ELR (cell line): ENCODE measurements around the gene TTC39A.
"Not testable (repeated sequence)": the region's sequence is repeated elsewhere in the genome, so short reads cannot be mapped to it uniquely, and the experiment has no call there.

Experiments
- DNase-seq: peaks from one replicate; pipeline ENCODE4 v3.0.0-alpha.2; 2015; ENCODE audit warnings: low read depth

TTC39A gene

DNA sequence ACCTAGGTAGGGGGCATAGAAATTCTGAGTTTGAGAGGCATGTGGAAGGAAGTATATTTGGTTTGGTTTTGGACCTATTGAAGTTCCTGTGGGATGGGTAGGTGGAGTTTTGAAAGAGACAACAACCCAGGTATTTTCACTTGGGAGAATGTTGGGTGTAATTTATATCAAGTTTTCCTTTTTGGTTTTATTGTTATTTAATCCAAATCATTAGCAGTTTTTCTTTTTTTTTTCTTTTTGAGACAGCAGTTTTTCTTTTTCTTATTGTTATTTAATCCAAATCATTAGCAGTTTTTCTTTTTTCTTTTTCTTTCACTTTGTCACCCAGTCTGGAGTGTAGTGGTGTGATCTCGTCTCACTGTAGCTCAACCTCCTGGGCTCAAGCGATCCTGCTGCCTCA lies 64.2 kb downstream of the TTC39A start:
- DNase-seq = no peak

DNA sequence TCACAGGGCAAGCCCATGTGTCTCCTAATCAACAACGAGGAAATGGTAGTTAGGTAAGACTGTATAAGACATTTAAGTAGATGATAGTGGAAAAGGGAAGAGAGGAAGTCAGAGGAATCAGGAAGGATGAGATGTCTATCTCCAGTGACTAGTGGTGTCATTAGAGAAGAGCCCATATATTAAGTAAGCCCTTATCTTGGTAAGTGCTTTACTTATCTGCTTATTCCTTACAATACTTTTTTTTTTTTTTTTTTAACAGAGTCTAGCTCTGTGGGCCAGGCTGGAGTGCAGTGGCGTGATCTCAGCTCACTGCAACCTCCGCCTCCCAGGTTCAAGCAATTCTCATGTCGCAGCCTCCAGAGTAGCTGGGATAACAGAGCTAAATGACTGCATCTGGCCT lies 64.7 kb downstream of the TTC39A start:
- DNase-seq = no peak

DNA sequence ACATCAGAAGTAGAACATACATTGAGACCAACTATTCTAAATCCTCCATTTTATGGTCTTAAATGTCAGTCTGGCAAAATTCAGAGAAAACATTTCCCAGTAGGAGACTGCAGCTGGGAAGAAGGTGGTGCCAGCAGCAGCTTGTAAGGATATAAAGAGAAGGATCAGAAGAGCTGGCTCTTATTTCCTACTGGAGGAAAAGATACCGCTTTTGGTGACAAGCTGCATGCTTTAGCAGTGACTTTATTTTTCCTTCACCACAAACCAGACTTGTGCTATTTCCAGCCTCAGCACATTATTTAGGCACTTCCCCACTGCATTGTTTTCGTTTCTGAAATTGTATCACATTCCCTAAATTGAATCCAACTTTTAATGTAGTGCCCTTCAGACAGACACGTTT lies 65.9 kb downstream of the TTC39A start:
- DNase-seq = peak; percentile 92

DNA sequence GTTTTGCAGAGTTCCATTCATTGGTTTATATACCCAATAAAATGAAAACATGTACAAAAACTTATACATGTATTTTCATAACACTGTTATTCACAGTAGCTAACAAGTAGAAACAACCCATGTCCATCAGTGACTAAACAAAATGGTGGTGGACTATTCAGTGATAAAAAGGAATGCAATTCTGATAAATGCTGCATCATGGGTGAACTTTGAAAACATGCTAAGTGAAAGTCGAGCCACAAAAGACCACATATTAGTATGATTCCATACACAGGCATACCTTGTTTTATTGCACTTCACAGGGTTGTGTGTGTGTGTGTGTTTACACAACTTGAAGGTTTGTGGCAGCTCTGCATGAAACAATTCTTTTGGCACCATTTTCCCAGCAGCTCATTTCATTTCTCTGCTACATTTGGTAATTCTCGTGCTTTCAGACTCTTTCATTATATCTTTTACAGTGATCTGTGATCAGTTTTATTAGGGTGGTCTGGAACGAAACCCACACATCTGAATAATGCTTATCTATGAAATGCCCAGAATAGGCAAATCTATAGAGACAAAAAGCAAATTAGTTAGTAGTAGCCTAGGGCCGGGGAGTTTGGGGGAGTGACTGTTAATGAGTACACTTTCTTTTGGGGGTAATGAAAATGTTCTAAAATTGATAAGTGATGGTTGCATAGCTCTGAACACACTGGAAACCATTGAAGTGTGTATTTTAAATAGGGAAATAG lies 67.0 kb downstream of the TTC39A start:
- no peak for DNase-seq

DNA sequence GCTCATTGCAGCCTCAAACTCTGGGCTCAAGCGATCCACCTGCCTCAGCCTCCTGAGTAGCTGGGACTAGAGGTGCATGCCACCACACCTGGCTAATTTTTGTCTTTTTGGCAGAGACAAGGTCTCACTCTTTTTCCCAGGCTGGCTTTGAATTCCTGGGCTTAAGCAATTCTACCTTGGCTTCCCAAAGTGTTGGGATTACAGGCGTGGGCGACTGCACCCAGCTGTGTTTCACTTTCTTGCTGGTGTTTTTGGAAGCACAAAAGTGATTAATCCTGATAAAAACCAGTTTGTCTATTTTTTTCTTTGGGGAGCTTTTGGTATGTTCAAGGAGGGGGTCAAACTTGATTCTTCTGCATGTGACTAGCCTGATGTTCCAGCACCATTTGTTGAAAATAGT lies 75.0 kb downstream of the TTC39A start:
- DNase-seq = no peak

DNA sequence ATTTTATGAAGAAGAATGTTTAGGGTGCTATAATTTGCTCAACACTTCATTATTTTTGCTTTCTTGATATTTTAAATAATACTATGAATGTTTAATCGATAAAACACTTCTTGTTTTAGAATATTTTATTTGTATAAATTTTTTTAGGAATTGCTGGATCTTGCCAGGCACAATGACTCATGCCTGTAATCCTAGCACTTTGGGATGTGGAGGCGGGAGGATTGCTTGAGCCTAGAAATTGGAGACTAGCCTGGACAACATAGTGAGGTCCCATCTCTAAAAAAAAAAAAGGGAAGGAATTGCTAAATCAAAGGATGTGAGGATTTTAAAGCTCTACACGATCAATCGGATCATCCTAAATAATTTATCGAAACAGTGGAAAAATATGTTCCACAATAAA lies 76.7 kb downstream of the TTC39A start:
- DNase-seq = peak; percentile 15

DNA sequence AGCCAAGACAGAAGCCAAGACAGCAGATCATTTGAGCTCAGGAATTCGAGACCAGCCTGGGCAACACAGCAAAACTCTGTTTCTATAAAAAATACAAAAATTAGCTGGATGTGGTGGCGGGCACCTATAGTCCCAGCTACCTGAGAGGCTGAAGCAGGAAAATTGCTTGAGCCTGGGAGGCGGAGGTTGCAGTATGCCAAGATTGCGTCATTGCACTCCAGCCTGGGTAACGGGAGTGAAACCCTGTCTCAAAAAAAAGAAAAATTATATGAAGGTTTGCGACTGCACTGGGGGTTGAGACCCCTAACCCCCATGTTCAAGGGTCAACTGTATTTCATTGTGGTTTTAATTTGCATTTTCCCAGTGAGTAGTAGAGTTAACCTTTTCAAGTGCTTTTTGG lies 78.0 kb downstream of the TTC39A start:
- no peak for DNase-seq

DNA sequence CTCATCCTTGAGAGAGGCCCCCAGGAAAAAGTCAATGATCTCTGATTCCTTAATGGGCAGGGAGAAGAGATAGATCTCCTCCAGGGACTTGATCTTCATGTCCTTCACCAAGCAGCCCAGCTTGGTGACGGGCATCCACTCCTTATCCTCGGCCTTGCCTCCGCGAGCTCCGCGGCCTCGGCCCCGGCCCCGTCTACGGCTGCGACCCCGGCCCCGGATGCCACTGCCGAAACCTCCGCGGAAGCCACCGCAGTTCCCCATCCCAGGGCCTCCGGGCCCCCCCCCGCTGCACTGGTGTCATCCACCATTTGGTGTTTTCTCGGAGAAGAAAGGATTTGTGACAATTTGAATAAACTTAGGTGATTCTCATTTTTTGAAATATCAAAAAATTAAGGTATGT lies 79.2 kb downstream of the TTC39A start:
- DNase-seq = not testable (repeated sequence)

DNA sequence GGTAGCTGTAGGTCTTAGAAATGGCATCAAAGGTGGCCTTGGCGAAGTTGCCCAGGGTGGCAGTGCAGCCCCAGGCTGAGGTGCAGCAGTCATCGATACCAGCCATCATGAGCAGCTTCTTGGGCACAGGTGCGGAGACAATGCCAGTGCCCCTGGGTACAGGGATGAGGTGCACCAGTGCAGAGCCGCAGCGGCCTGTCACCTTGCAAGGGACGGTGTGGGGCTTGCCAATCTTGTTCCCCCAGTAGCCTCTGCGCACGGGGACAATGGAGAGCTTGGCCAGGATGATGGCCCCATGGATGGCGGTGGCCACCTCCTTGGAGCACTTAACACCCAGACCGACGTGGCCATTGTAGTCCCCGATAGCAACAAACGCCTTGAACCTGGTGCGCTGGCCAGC lies 79.6 kb downstream of the TTC39A start:
- not testable (repeated sequence) for DNase-seq

DNA sequence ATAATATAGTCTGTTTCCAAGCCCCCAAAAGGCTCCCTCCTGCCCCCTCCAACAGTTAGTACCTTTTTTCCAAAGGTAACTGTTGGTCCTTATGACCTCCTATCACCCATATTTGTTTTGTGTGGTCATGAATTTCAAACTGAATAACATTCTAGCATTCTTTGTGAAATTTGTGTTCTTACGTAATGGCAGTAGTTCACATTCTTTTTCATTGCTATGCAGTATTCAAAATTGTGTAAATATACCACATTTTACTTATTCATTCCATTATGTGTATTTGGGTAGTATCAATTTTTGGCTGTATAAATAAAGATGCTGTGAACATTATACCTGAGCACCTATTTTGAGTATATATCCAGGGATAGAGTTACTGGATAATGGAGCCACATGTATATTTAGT lies 80.9 kb downstream of the TTC39A start:
- DNase-seq = no peak

DNA sequence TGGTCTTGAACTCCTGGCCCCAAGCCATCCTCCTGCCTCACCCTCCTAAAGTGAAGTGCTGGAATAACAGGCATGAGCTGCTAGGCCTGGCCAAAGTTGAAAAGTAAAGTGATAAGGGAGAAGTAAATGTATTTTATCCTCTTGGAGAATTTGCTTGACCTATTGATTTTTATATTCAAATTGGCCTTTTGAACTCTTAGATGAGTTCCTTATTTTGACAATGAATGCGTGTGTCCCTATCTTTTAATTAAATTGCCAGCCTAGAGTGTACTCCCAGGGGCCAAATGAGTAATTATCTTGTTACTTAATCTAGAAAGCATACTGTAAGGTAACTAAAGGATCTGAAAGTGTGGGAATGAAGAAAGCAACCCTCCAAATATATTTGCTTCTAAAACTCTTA lies 82.9 kb downstream of the TTC39A start:
- no peak for DNase-seq

DNA sequence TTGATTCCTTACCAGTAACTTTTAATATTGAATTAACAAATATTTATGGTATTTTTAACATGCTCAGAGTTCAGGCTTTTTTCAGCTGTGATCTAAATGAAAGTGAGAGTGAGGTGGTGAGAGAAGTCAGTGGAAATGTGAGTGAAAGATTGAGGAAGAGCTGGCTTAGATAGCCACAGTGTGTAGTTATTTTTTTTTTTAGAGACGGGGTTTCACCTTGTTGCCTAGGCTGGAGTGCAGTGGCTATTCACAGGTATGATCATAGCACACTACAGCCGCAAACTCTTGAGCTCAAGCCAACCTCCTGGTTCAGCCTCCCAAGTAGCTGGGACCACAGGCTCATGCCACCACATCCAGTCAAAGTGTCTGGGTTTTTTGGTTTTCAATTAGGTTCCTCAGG lies 83.3 kb downstream of the TTC39A start:
- DNase-seq = no peak

DNA sequence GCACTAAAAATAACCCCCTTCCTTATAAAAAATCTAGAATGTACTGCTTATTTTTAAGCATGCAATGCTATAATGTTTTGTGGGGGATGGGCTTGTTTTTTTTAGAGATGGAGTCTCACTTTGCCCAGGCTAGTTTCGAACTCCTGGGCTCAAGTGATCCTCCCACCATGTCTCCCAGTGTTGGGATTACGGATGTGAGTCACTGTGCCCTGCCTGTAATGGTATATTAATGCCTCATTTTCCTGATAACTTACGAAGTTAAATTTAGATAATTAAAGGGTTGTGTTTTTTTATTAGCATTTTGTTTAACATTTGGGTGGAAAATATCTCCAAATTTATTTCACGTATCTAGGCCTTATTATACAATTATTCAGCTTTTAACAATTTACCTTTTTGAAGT lies 87.8 kb downstream of the TTC39A start:
- peak; percentile 38 for DNase-seq

DNA sequence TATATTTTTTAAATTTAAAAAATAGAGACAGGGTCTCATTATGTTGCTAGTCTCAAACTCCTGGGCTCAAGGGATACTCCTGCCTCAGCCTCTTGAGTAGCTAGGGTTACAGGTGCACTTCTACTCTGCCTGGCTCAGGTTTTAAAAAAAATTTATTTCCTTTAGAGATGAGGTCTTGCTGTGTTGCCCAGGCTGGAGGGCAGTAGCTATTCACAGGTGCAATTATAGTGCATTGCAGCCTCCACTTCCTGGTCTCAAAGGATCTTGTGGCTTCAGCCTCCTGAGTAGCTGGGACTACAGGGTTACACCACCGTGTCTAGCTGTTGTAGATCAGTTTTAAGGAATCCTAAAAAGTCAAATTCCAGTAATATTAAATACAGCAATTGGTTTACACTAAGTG lies 89.2 kb downstream of the TTC39A start:
- DNase-seq = no peak

DNA sequence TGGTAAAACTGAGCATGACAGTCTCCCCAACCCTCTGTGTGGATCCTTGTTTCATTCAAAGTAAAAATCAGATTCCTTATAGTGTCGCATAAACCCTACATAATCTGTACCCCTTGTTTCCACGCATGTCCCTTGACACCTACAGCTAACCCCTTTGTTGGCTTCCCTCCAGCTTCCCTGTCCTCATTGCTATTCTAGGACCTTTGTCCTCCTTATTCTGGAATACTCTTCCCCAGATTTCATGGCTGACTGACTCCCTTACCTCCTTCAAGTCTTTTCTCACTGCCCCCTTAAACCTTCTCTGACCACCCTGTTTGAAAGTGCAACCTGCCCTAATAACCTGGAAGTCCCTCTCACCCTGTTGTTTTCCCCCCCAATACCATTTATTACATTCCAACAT lies 90.3 kb downstream of the TTC39A start:
- no peak for DNase-seq

DNA sequence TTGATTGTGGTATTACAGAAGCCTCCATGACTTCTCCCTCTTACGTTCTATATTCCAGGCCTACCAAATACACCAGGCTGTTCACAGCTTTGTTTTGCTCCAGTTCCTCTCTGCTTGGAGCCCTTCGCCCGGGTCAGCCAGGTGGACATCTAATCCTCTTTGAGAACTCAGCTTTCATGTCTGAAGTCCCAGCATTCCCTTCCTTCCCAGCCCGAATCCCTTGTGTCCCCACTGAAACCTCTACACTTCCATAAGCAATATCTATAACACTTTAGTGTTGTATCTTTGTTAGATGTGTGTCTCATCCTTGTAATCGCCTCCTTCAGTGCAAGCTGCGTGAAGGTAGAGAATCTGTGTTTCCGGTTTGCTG lies 92.3 kb downstream of the TTC39A start:
- peak; percentile 28 for DNase-seq

DNA sequence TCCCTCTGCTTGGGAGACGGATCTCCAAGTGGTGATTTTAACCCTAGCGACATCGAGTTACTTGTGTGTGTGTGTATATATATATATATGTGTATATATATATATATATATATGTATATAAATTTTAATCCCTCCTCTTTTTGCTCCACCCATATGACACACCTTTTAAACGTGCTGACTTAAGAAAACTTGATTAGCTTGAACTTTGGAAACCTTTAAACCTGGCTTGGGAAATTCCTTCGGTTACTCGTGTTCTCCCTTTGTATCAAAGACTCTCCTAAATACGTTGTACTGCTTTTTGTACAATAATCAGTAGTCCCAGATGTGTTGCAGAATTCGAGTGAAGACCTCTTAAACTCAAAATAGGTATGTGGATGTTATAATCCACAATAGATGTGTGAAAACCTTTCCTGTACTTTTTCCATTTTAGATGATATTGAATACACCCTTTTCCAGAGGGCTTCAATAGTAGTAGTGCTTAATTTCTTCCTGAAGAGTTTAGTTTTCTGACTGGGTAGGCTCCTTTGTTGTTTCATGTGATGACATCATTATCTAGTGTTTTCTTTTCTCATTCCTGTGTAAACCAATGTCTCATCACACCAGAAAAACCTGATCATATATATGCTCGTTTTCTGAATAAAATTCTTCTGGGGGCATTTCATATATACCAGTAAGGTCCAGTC lies 92.9 kb downstream of the TTC39A start:
- peak; percentile 63 for DNase-seq
